Heart left ventricle (tissue), 13 donors: Measurements from ENCODE around the gene ASB6.
"Not testable (repeated sequence)": the region's sequence is repeated elsewhere in the genome, so short reads cannot be mapped to it uniquely, and the experiment has no call there.

ENCODE experiments used
- POLR2A ChIP-seq, 2 donors: fragments of 450-650 bp; IDR thresholded peaks; one replicate each; pipeline ENCODE4 v1.6.1; 2017; ENCODE audit warnings: antibody characterized with exemption in 2 of 2, mild to moderate bottlenecking in 2 of 2, moderate library complexity in 2 of 2
- TF ChIP-seq, protein P1 (sequence below), 12 donors: fragments of 200-600 bp; sonication (generic) in 4 of 12; IDR thresholded peaks; one replicate each; pipeline versions ENCODE4 v1.5.0 to v1.8.0; 2018 to 2022; ENCODE audit warnings: antibody characterized with exemption in 12 of 12, mild to moderate bottlenecking in 5 of 12
- donor health status: ischemic (EF 13 %, LVEDD 7.1; RV severe dilation, severe dysfunction).
- donor health status: DM: no; HTN: yes; CAD: no.
- donor health status: DM: no; HTN: no; CAD: no.
- donor health status: ischemic (EF 25% LVEDD 6.9; RV normal size, moderate dysfunction).
- donor health status: ischemic (EF 25% LVEDD 5.7; RV mildly dilated, moderate dysfunction).
- donor health status: ischemic (EF 35%, LVEDD 5.7; RV mildly dilated, moderate dysfunction).
- donor health status: nonischemic (EF 11% LVEDD 7.7; RV severe dilation, severe dysfunction).
- donor health status: DM: yes; HTN: yes; CAD: no.
- donor health status: PGD.
- donor health status: ischemic (EF 29% LVEDD 5.4; RV normal size, mild dysfunction).
- donor health status: nonischemic (EF 23%, LVEDD 6.1; RV moderate dilation, normal function).

DNA sequence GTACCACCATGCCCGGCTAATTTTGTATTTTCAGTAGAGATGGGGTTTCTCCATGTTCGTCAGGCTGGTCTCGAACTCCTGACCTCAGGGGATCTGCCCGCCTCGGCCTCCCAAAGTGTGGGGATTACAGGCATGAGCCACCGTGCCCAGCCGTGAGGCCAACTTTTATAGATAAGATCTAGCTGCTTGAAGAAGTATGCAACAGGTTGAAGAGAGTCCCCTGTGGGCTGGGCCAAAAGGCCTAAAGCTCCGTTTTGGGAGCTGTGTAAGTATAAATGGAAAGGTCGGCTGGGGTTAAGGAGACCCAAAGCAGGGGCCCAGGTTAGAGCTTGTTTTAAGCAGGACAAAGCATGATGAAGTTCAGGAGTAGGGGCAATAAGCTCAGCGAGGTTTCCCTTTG lies 49.2 kb downstream of the ASB6 start:
- TF ChIP-seq, protein P1, sequence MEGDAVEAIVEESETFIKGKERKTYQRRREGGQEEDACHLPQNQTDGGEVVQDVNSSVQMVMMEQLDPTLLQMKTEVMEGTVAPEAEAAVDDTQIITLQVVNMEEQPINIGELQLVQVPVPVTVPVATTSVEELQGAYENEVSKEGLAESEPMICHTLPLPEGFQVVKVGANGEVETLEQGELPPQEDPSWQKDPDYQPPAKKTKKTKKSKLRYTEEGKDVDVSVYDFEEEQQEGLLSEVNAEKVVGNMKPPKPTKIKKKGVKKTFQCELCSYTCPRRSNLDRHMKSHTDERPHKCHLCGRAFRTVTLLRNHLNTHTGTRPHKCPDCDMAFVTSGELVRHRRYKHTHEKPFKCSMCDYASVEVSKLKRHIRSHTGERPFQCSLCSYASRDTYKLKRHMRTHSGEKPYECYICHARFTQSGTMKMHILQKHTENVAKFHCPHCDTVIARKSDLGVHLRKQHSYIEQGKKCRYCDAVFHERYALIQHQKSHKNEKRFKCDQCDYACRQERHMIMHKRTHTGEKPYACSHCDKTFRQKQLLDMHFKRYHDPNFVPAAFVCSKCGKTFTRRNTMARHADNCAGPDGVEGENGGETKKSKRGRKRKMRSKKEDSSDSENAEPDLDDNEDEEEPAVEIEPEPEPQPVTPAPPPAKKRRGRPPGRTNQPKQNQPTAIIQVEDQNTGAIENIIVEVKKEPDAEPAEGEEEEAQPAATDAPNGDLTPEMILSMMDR (IDR thresholded peaks at IDR 0.05) = not testable (repeated sequence)
- TF ChIP-seq POLR2A (IDR thresholded peaks at IDR 0.05) = not testable (repeated sequence)
